PC-9 (cell line): ENCODE data around the gene MYH7. TPM values are rescaled to one million over a fixed set of nuclear protein-coding genes. Genes with fewer than 3 reads are reported as not detected.

Source experiments
- BruUV-seq: library from RNA; stranded (reverse); fragments of 400-500 nt; replicated peaks from 2 replicates; lab custom pipeline; 2021; lab: Mats Ljungman, UMichigan
- CTCF ChIA-PET: fragments of 300-600 bp; sonication (Branson Sonifier 250); formaldehyde crosslinking; loops from one replicate; lab custom pipeline; 2022; ENCODE audit warnings: antibody characterized with exemption; lab: Charles Lee
- POLR2A ChIA-PET: fragments of 300-600 bp; sonication (Branson Sonifier 250); formaldehyde crosslinking; loops from one replicate; lab custom pipeline; 2022; ENCODE audit warnings: antibody characterized with exemption; ENCODE audit not compliant: unreplicated experiment; lab: Charles Lee
- DNase-seq, 2 experiments: peaks; one replicate each; pipeline versions ENCODE4 v3.0.0 to v3.0.0-alpha.2; 2015 to 2022; ENCODE audit warnings: mixed read lengths in 1 of 2
- H2AFZ ChIP-seq: fragments of 200-600 bp; sonication (generic); 2 replicates; pipeline ENCODE4 v1.8.1; 2017; ENCODE audit warnings: antibody characterized with exemption
- H3F3A ChIP-seq: fragments of 200-600 bp; sonication (generic); 2 replicates; pipeline ENCODE4 v1.8.1; 2017; ENCODE audit warnings: antibody characterized with exemption, mild to moderate bottlenecking, low read depth; ENCODE audit not compliant: insufficient read depth
- H3K27ac ChIP-seq: fragments of 200-600 bp; sonication (generic); 2 replicates; pipeline ENCODE4 v1.6.1; 2016; ENCODE audit warnings: mixed run types
- H3K27me3 ChIP-seq: fragments of 200-600 bp; sonication (generic); 2 replicates; pipeline ENCODE4 v1.6.1; 2016; ENCODE audit warnings: low read depth, mixed run types; ENCODE audit not compliant: insufficient read depth
- H3K36me3 ChIP-seq: fragments of 200-600 bp; sonication (generic); 2 replicates; pipeline ENCODE4 v1.6.1; 2016; ENCODE audit warnings: low read depth, mixed run types
- H3K4me1 ChIP-seq: fragments of 200-600 bp; sonication (generic); replicated peaks from 2 replicates; pipeline ENCODE4 v1.6.1; 2016; ENCODE audit warnings: mixed run types; ENCODE audit not compliant: insufficient read depth
- H3K4me2 ChIP-seq: fragments of 200-600 bp; sonication (generic); 2 replicates; pipeline ENCODE4 v1.6.1; 2017; ENCODE audit warnings: mixed run types
- H3K4me3 ChIP-seq: fragments of 200-600 bp; sonication (generic); 2 replicates; pipeline ENCODE4 v1.6.1; 2016; ENCODE audit warnings: mixed run types
- H3K79me2 ChIP-seq: fragments of 200-600 bp; sonication (generic); 2 replicates; pipeline ENCODE4 v1.6.1; 2017; ENCODE audit warnings: low read depth, mixed run types
- H3K9me2 ChIP-seq: fragments of 200-600 bp; sonication (generic); 2 replicates; pipeline ENCODE4 v1.8.1; 2017; ENCODE audit warnings: mild to moderate bottlenecking; ENCODE audit not compliant: insufficient read depth
- H3K9me3 ChIP-seq: fragments of 200-600 bp; sonication (generic); 2 replicates; pipeline ENCODE4 v1.8.1; 2016; ENCODE audit warnings: low read depth; ENCODE audit not compliant: insufficient read depth
- H4K20me1 ChIP-seq: fragments of 200-600 bp; sonication (generic); 2 replicates; pipeline ENCODE4 v1.8.1; 2017; ENCODE audit not compliant: insufficient read depth
- EZH2 ChIP-seq: fragments of 200-600 bp; sonication (generic); IDR thresholded peaks from 2 replicates; pipeline ENCODE4 v1.8.0; 2017; ENCODE audit warnings: antibody characterized with exemption, low read depth
- intact Hi-C: fragments of 100-400 bp; cut with micrococcal nuclease; formaldehyde crosslinking; loops from one replicate; pipeline ENCODE4 v1.10.0; 2022; ENCODE audit not compliant: unreplicated experiment
- total RNA-seq: library from RNA; stranded (reverse); gene quantifications from 2 replicates; pipeline ENCODE4 v1.2.3, GENCODE V29; 2021
- TF ChIP-seq, protein P1 (sequence below): fragments of 200-600 bp; sonication (generic); conservative IDR thresholded peaks from 2 replicates; pipeline ENCODE4 v1.6.1; 2017; ENCODE audit warnings: mixed run types, antibody characterized with exemption, mild to moderate bottlenecking, moderate library complexity

MYH7 gene
- total RNA-seq, 1 experiment from 2014 or later: not detected

DNA sequence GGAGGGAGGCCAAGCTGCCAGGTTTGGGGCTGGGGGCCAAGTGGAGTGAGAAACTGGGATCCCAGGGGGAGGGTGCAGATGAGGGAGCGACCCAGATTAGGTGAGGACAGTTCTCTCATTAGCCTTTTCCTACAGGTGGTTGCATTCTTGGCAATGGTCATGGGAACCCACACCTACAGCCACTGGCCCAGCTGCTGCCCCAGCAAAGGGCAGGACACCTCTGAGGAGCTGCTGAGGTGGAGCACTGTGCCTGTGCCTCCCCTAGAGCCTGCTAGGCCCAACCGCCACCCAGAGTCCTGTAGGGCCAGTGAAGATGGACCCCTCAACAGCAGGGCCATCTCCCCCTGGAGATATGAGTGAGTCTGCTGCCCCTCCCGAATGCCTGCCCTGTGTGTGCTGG is 62.4 kb downstream of the MYH7 start:
- no peak for DNase-seq
- no peak for TF ChIP-seq EZH2
- TF ChIP-seq, protein P1, sequence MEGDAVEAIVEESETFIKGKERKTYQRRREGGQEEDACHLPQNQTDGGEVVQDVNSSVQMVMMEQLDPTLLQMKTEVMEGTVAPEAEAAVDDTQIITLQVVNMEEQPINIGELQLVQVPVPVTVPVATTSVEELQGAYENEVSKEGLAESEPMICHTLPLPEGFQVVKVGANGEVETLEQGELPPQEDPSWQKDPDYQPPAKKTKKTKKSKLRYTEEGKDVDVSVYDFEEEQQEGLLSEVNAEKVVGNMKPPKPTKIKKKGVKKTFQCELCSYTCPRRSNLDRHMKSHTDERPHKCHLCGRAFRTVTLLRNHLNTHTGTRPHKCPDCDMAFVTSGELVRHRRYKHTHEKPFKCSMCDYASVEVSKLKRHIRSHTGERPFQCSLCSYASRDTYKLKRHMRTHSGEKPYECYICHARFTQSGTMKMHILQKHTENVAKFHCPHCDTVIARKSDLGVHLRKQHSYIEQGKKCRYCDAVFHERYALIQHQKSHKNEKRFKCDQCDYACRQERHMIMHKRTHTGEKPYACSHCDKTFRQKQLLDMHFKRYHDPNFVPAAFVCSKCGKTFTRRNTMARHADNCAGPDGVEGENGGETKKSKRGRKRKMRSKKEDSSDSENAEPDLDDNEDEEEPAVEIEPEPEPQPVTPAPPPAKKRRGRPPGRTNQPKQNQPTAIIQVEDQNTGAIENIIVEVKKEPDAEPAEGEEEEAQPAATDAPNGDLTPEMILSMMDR: no peak
- ChIA-PET POLR2A (no interaction called here), CTCF (no interaction called here)
- Histone ChIP-seq H3K27ac (no peak overlapping the region), H2AFZ (no peak overlapping the region), H3K9me2 (no peaks in the 10 kb centered on the region), H3K79me2 (no peaks in the 10 kb centered on the region), H3K27me3 (peaks cover 48% of the 10 kb centered on the region), H3K36me3 (no peaks in the 10 kb centered on the region), H3F3A (no peaks in the 10 kb centered on the region), H3K4me1 (no peaks in the 10 kb centered on the region), H3K4me2 (no peak overlapping the region), H3K9me3 (no peaks in the 10 kb centered on the region), H4K20me1 (no peaks in the 10 kb centered on the region), H3K4me3 (no peak overlapping the region)
- intact Hi-C loops: no loop called here
- no TSS peak for BruUV-seq

DNA sequence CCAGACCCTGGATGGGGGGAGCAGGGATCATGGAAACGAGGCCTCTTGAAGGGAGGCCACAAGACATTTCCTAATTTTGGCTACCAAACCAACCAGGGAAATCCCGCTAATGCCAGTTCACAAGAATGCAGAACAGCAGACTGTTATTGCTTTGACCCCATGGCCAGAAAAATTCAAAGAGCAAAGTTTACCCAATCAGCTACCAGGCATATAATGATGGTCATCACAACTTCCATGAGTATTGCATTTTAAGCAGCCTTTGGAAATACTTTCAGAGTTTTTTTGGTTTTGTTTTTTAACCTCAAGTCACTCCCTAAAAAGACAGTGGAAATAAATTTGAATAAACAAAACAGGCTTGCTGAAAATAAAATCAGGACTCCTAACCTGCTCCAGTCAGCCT is 63.0 kb downstream of the MYH7 start, which contains the start of gene IL25:
IL25 (plus strand) TSS at position 301 of the 400 bp plus-strand sequence.
- POLR2A ChIA-PET: no interaction called here

DNA sequence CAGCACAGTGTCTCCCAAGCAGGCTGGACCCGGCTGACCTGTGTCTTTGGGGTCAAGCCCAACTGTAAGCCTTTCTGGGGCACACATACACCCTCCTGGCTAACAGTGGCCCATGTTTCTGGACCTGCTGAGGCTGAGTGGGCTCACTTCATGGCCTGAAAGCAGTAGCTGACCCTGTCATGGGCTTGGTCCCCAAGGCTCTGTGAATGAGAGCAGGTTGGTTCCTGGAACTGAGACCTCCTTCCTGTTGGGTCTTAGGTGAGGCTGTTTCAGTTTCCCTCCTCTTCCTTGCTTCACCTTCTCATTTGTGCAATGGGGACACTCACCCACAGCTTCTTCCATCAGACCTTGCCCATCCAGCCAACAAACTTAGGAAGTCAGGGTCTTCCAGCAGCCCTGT is 63.6 kb downstream of the MYH7 start:
- BruUV-seq: no TSS peak

More for the DNA sequence above, 63.0 kb downstream of the MYH7 start, which contains the start of gene IL25:
- H3K9me2 ChIP-seq: no peaks in the 10 kb centered on the region
- H4K20me1 ChIP-seq: no peaks in the 10 kb centered on the region
- H3F3A ChIP-seq: no peaks in the 10 kb centered on the region
- TF ChIP-seq, protein P1: no peak
- no peak for TF ChIP-seq EZH2
- no peaks in the 10 kb centered on the region for H3K9me3 ChIP-seq
- no peaks in the 10 kb centered on the region for H3K36me3 ChIP-seq
- CTCF ChIA-PET: no interaction called here
- H3K4me3 ChIP-seq: no peak within 1 kb of the TSS
- no peak within 1 kb of the TSS for H3K4me2 ChIP-seq
- no peaks in the 10 kb centered on the region for H3K4me1 ChIP-seq
- H2AFZ ChIP-seq: no peak within 1 kb of the TSS
- DNase-seq: no peak
- BruUV-seq: no TSS peak
- intact Hi-C loops: no loop called here
- H3K27ac ChIP-seq: no peak within 1 kb of the TSS
- H3K79me2 ChIP-seq: no peaks in the 10 kb centered on the region
- H3K27me3 ChIP-seq: peaks cover 47% of the 10 kb centered on the region

More for the DNA sequence above, 63.6 kb downstream of the MYH7 start:
- H3K4me2 ChIP-seq: no peak overlapping the region
- TF ChIP-seq EZH2: no peak
- TF ChIP-seq, protein P1: no peak
- H3K36me3 ChIP-seq: no peaks in the 10 kb centered on the region
- no peaks in the 10 kb centered on the region for H3K9me2 ChIP-seq
- no peak for DNase-seq
- peaks cover 45% of the 10 kb centered on the region for H3K27me3 ChIP-seq
- ChIA-PET POLR2A (no interaction called here), CTCF (no interaction called here)
- no peaks in the 10 kb centered on the region for H3F3A ChIP-seq
- no peak overlapping the region for H3K4me3 ChIP-seq
- no peak overlapping the region for H3K27ac ChIP-seq
- no peaks in the 10 kb centered on the region for H3K9me3 ChIP-seq
- H2AFZ ChIP-seq: no peak overlapping the region
- intact Hi-C loops: no loop called here
- H3K79me2 ChIP-seq: no peaks in the 10 kb centered on the region
- H3K4me1 ChIP-seq: no peaks in the 10 kb centered on the region
- H4K20me1 ChIP-seq: no peaks in the 10 kb centered on the region
